Amniotic stem cell (primary cell): Measurements from ENCODE around the gene SOX9.
"Not testable (repeated sequence)": the region's sequence is repeated elsewhere in the genome, so short reads cannot be mapped to it uniquely, and the experiment has no call there.

Source experiments
- DNase-seq: peaks from one replicate; lab custom pipeline; 2025; lab: John Stamatoyannopoulos, UW

The SOX9 gene

DNA sequence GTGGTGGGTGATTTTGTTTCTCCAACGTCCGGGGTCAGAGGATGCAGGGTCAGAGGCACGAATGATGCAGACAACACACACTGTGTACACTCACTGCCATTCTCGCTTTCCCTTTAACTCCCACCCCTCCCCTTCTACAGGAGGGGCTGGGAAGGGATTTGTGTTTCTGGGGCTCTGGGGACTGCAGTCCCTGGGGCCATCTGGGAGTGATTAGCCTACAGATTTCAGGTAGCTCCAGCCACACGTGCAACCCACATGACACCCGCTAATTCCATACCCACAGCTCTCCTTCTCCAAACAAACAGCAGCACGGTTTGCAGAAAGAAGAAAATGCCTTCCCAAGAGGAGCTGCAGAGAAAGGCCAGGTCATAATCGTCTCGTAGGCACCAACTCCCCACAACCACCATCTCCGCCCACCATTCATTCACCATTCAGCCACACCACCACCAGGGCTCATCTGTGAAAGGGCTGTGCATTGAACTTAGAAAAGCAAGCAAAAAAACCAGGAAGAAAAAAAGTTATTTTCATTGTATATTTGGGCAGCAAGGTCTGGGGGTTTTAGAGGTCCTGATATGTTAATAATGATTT, 9.4 kb upstream of the SOX9 start:
- DNase-seq: no peak

- DNase-seq: not testable (repeated sequence)
These were observed 8.9 kb upstream of the SOX9 start for GRCh38 chr17:72111926-72112325.

DNA sequence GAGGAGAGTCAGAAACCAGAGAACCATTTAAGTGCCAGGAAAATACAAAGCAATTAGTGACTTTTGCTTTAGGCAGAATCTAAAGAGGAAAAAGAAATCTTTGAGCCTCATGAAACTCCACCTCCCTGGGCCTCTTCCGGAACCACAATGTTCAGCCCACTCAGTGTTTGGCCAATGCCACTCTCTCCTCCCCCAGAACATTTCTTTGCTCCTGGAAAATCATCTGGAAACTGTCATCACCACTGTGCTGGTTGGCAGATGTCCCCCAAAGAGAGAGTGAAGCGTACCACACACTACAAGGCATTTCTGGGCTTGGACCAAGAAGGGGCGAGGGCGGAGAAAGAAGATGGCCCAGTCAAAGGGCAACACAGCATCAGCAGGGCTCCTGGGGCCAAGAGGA, 7.1 kb upstream of the SOX9 start:
- DNase-seq: no peak

DNA sequence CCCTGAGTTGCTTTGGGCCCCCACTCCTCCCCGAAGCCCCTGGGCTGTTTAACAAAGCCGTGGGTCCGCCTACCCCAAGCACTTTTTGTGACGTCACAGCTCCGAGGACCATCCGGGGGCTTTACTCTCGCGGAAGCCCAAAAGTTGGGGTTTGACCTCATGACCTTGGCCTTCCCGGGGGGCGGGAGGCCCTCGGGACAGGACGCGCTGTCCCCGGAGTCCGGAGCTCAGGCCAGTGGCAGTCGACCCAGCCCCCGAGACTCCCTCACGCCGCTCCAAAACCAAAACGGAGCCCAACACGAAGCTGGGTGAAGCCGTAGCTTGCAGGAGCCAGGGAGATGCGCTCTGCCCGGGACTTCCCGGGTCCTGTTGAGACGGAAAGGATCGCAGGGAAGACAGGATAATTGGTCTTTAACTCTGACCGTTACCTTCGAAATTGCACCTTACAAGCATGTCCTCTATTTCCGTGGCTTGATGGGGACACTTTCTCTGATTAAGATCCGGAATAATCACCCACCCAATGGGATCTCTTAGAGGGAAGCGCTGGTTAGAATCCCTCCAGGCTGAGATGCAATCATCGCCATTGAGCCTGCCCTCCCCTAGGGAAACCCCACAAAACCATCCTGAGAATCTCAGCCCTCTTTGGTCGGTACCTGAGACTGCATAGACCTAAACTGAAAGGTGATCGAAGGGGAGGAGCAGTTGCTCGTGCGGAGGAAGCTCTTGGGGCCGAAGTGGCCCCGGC, 4.9 kb upstream of the SOX9 start:
- no peak for DNase-seq

GRCh38 chr17:72116661-72117521, 3.9 kb upstream of the SOX9 start:
- no peak for DNase-seq

- DNase-seq: no peak
These were observed 3.1 kb upstream of the SOX9 start for GRCh38 chr17:72117535-72118334.

DNA sequence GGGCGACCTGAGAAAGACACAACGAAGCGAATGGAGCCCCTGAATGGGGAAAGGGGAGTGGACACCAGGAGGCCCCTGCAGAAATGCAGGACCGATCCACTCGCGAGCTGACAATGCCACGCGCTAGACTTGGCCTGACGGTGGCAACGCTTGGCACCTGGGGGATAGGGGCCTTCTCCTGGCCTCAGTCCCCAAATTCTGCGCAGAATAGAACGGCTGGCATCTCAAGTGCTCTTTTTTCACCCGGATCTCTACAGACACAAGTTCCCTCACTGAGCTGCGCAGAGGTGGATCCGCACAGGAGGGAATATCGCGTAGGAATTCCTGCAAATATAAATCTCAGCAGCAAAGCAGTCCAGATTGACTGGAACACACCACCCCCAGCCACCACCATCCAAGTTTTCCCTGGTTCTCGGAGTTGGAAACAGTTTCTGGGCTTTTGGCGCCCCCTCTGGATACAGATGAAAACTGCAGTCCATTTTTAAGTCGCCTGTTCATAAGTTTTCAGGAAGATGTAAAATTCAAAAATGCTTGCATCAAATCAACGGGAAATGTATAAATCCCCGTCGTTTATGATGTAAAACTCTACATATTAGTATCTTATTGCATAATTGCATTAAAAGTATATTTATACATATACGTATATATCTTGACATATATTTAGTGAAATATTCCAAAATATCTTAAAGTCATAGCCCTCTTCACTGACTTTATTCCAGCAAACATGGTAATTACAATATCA, 2.3 kb upstream of the SOX9 start:
- DNase-seq: no peak

GRCh38 chr17:72119077-72119872, 1.5 kb upstream of the SOX9 start:
- DNase-seq: no peak

DNA sequence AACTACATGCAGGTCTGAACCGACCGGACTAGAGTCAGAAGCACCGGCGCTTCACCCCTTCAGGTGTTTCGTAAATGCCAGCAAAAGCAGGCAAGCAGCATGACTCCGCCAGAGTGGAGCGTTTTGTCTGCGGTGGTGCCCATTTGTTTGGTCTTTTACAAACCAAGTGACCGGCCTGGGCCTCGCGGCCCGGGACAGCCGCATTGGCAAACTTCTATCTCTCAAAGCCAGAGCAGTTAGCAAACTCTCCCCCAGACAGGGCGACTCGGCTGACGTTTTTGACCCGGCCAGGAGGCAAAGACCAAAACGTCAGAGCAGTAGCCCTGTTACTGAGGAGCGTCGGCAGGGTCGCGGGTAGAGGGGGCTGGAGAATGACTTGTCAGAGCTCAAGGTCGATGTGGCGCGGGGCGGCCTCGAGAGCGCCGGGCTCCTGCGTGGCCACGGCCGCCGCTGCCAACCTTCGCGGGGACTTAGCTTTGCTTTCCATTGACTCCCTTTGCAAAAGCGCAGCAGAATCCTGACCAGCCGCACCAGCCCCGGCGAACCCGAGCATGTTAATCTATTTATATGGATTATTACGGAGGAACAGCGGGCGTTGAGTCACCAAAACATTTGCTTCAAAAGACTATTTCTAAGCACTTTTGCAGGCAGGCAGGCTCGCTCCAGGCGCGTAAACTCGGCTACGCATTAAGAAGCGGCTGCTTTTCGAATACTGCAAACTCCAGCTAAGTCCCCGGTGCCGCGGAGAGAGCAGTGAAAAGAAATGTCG, 763 bp upstream of the SOX9 start:
- DNase-seq: no peak

DNA sequence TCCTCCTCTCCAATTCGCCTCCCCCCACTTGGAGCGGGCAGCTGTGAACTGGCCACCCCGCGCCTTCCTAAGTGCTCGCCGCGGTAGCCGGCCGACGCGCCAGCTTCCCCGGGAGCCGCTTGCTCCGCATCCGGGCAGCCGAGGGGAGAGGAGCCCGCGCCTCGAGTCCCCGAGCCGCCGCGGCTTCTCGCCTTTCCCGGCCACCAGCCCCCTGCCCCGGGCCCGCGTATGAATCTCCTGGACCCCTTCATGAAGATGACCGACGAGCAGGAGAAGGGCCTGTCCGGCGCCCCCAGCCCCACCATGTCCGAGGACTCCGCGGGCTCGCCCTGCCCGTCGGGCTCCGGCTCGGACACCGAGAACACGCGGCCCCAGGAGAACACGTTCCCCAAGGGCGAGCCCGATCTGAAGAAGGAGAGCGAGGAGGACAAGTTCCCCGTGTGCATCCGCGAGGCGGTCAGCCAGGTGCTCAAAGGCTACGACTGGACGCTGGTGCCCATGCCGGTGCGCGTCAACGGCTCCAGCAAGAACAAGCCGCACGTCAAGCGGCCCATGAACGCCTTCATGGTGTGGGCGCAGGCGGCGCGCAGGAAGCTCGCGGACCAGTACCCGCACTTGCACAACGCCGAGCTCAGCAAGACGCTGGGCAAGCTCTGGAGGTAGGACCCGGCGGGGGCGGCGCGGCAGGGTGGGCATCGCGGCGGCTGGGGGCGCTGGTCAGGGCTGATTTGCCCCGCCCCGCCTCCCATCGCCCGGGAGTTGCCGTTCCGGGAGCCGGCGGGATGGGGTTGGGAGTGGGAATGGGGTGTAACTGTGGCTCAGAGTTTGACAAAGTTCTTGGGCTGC, 567 bp downstream of the SOX9 start:
- no peak for DNase-seq

DNA sequence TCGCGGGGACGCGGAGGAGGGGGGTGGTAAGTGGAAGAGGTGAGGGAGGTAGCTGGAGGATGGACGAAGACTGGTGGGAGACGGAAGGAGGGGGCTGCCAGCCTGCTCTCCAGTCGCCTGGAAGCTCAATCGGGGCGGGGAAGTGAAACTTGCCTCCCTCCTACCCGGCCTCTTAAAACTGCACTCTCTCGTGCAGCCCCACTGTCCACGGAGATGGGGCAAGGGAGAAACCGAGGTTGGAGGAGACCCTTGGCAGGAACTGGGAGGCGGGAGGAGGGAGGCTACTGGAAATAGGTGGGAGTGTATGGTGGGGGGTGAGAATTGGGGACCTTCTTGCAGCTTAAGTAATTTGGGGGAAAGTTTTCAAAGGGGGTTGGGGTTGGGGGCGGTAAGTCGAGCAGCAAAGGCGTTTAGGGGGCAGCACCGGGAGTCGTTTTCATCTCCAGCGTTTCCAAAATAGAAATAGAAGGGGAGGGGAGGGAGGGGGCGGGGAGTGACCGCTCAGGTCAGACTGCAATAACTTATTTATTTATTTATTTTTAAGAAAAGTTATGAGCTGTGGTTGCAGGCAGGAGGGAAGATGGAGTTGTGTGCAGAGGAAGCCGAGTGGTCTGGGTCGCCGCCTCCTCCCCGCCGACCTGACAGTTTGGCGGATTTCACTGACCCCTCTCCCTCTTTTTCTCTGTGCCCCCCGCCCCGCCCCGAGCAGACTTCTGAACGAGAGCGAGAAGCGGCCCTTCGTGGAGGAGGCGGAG, 1.4 kb downstream of the SOX9 start:
- DNase-seq: no peak

DNA sequence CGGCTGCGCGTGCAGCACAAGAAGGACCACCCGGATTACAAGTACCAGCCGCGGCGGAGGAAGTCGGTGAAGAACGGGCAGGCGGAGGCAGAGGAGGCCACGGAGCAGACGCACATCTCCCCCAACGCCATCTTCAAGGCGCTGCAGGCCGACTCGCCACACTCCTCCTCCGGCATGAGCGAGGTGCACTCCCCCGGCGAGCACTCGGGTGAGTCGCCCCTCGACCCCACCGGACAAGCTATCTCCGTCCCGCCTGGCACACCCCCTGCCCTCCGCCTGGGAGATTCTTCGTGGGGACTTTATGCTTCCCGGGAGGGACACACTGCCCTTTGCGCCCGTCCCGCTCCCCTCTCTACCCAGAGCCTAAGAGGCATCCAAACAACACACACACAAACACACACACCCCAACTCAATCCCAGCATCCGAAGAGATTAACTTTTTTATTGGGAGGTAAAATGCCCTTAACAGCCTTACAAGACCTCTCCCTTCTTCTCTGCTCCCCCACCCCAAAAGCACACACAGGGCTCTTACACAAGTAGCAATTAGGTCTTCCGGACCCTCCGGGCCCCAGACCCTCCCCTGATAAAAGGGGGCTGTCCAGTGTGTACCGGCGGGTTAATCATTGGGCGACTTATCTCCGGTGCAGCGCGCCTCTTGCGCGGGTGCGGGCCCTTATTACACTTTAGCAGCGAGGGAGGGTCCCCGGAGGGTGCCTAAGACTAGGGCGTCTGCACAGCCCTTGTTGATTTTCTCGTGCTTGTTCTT, 2.1 kb downstream of the SOX9 start:
- DNase-seq: no peak

- DNase-seq: no peak
These were observed 3.0 kb downstream of the SOX9 start for GRCh38 chr17:72123530-72124437.

DNA sequence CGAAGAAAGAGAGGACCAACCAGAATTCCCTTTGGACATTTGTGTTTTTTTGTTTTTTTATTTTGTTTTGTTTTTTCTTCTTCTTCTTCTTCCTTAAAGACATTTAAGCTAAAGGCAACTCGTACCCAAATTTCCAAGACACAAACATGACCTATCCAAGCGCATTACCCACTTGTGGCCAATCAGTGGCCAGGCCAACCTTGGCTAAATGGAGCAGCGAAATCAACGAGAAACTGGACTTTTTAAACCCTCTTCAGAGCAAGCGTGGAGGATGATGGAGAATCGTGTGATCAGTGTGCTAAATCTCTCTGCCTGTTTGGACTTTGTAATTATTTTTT, 3.6 kb downstream of the SOX9 start:
- no peak for DNase-seq

- DNase-seq: no peak
These were observed 4.4 kb downstream of the SOX9 start for GRCh38 chr17:72125226-72125651.

DNA sequence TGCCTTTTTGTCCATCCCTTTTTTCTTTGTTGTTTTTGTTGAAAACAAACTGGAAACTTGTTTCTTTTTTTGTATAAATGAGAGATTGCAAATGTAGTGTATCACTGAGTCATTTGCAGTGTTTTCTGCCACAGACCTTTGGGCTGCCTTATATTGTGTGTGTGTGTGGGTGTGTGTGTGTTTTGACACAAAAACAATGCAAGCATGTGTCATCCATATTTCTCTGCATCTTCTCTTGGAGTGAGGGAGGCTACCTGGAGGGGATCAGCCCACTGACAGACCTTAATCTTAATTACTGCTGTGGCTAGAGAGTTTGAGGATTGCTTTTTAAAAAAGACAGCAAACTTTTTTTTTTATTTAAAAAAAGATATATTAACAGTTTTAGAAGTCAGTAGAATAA, 4.9 kb downstream of the SOX9 start:
- DNase-seq: no peak
